Urinary bladder (tissue), 4 donors: Measurements from ENCODE around the gene MGMT. TPM values are rescaled to one million over a fixed set of nuclear protein-coding genes. Genes with fewer than 3 reads are reported as not detected.

Experiments used
- DNase-seq: peaks from one replicate; pipeline ENCODE4 v3.0.0-alpha.2; 2015; ENCODE audit errors: extremely low spot score
- H3K27ac ChIP-seq: one replicate; pipeline ENCODE4 v1.5.1; 2013; ENCODE audit warnings: low read depth, mild to moderate bottlenecking, moderate library complexity
- H3K36me3 ChIP-seq: one replicate; pipeline ENCODE4 v1.6.1; 2013; ENCODE audit warnings: mild to moderate bottlenecking, moderate library complexity; ENCODE audit not compliant: insufficient read depth
- H3K4me1 ChIP-seq: one replicate; pipeline ENCODE4 v1.6.1; 2013; ENCODE audit warnings: mild to moderate bottlenecking, moderate library complexity; ENCODE audit not compliant: insufficient read depth
- H3K4me3 ChIP-seq: one replicate; pipeline ENCODE4 v1.5.1; 2013; ENCODE audit warnings: low read depth, low read length
- WGBS: extraction: QIAGEN DNeasy Blood & Tissue Kit; methylation state at CpG from one replicate; pipeline ENCODE4 v1.1.7; 2013; 5-methylcytosine and 5-hydroxymethylcytosine counted together
- polyA plus RNA-seq: library from polyadenylated mRNA; stranded (reverse); fragments of 200-250 nt; gene quantifications from one replicate; pipeline ENCODE4 v1.2.3, GENCODE V29; 2013
- total RNA-seq: library from RNA; depleted of rRNA; stranded (reverse); fragments of >200 nt; gene quantifications from one replicate; pipeline ENCODE4 v1.2.3, GENCODE V29; 2014
- donor health status: healthy with polysubstance abuse.
- donor health status: healthy.

MGMT gene
- total and polyA plus RNA-seq, 2 donors, result 19.5 to 28.5 TPM

DNA sequence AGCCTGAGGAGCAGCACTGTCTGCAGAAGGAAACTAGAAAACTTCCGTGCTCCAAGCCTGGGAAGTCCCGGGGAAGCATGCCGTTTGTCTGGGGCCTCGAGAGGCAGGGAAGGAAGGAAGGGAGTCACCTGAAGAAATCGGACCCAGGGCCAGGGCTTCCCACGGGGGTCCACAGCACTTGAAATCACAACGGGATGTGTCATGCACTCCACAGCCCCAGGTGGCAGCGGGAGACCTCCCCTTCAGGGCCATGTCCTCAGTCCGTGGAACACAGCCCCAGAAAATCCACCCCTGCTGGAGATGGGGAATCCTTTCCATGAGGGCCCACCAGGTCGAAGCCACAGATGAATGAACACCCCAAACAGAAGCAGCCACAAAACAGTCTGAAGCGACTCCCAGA is 239.5 kb downstream of the MGMT start:
- no peaks in the 10 kb centered on the region for H3K4me1 ChIP-seq
- 93% methylated on average over 11 of the region's 11 CpGs for WGBS
- DNase-seq, result no peak
- H3K27ac ChIP-seq, result no peak overlapping the region
- H3K4me3 ChIP-seq, result no peak overlapping the region
- H3K36me3 ChIP-seq, result no peaks in the 10 kb centered on the region

DNA sequence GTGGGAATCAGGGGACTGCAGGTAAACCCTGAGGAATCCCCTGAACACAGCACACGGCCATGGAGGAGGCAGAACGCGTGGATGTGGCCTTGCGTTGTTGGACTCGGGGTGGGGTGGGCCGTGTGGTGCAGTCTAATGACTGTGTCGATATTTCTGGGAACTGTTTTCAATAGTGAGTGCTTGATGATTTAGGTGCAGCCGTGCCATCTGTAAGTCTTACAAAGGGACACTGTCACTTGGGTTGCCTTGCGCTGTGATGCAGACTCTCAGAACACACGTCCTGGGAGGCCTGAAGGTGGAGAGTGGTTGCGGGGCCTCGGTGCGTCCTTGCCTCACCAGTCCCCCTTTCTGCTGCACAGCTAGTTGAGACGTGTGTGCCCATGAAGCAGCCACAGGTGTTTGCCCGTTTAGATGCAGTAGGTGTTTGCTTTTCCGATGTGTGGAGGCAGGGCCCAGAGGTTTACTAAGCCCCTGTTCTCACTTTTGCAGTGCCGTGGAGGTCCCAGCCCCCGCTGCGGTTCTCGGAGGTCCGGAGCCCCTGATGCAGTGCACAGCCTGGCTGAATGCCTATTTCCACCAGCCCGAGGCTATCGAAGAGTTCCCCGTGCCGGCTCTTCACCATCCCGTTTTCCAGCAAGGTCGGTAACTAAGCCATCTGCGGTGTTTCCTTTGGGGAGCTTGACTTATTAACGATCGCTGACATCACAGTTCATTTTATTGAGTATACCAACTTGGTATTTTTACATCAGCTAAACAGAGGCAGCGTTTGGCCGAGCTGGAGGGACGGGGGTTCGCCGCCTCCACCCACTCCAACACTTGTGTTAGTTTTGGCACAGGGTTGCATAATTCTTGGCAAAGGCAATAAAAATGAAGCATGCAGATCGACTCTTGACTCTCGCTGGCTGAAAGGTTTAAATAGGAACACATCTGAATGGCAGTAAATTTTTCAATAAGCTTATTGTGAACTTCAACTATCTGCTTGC is 240.7 kb downstream of the MGMT start:
- WGBS, result 64% methylated on average over 37 of the region's 37 CpGs
- Histone ChIP-seq H3K36me3 (no peaks in the 10 kb centered on the region), H3K4me3 (no peak overlapping the region), H3K27ac (no peak overlapping the region), H3K4me1 (no peaks in the 10 kb centered on the region)
- peak; percentile 45 for DNase-seq

DNA sequence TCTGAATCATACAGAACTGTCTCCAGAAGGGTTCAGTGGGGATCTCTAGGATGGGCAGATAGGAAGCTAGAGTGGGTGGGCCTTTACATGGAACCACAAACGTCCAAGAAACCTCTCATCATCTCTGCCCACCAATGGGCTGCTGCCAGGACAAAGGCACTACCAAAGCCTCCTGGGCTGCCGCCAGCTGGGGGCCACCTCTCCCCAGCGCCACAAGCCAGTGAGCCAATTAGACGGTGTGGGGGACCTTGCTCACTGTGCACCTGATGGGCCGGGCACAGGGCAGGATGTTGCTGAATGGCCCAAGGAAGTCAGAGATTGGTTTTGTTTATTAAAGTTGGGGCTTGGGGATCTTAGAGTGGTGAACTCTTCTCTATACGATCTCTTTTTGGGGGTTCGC is 242.1 kb downstream of the MGMT start:
- no peak for DNase-seq
- Histone ChIP-seq H3K4me1 (no peaks in the 10 kb centered on the region), H3K27ac (no peak overlapping the region), H3K4me3 (no peak overlapping the region), H3K36me3 (no peaks in the 10 kb centered on the region)
- WGBS, result 96% methylated on average over 7 of the region's 7 CpGs

DNA sequence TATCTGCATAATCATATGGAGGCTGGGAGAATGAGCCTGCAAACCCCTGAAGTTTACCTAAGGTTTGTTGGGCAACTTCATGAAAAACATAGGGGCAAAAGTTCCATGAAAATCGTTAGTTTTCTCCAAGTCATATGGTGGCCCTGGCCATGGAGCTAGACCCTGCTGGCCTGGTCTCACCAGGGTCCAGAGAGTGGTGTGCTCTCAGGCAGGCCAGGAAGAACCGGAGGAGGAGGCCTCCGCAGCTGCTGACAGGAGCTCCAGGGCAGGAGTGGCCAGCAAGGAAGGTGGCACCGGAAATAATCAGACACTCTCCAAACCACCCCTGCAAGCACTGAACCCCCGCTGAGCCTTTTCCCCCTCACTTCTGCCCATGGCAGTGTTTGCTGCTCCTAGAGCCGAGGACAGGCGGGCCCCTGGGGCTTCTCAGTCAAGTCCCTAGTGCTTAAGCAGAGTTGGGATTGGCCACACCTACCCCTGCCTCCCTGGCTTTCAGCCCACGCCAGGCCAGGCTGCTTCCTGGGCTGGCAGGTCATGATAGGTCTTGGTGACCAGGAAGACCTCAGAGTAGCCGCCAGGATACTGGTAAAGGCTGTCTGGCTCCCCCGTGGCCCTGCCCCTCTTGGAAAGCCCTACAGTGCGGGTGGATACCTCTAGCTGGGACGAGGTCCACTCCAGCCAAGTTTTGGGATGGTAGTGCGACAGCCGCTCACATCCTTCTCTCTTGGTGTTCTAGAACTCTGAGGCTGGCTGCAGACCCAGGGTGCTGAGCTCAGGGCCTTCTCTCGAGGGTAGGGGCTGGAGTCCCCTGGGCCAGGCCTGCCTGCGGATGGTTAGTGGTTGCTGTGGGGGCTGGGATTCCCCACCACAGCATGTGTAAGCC is 242.8 kb downstream of the MGMT start:
- Histone ChIP-seq H3K4me3 (no peak overlapping the region), H3K36me3 (no peaks in the 10 kb centered on the region), H3K4me1 (no peaks in the 10 kb centered on the region), H3K27ac (no peak overlapping the region)
- WGBS, result 96% methylated on average over 16 of the region's 16 CpGs
- DNase-seq, result no peak

DNA sequence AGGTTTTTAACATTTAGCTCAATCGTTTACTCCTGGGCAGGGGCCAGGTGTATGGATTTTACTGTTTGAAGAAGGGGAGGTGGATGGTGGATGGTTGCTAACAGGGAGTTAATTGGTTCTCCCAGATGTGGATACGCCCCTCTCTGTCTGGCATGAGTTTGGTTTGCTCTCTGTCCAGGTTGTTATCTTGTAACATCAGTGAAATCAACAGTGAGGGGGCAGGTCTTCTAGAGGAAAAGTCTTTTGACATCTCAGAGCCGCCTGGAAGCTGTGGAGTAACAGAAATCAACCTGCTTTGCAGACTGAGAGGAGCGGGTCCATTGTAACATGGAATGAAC is 243.4 kb downstream of the MGMT start:
- 88% methylated on average over 4 of the region's 4 CpGs for WGBS

DNA sequence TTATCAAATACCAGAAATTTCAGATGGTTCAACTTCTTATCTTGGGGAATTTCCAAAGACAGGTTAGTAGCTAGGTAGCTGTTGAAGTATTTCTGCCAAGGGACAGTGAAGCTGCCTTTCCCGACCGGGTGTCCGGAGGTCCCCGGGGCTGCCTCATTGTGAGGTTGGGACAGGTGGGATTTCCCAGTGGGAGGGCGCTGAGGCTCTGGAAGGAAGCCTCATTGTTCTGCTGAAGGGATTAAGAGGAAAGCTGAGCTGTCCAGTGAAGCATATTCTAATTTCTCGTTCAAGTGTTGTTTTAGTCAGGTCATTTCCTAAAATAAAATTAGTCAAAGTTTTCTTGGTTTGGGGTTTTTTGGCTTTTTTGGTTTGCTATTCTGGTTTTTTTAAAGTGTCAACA is 244.2 kb downstream of the MGMT start:
- Histone ChIP-seq H3K27ac (no peak overlapping the region), H3K4me1 (no peaks in the 10 kb centered on the region), H3K4me3 (no peak overlapping the region), H3K36me3 (no peaks in the 10 kb centered on the region)
- WGBS, result 80% methylated on average over 6 of the region's 6 CpGs
- DNase-seq, result no peak

More for the DNA sequence above, 243.4 kb downstream of the MGMT start:
- no peak overlapping the region for H3K4me3 ChIP-seq
- DNase-seq, result no peak
- no peaks in the 10 kb centered on the region for H3K4me1 ChIP-seq
- no peak overlapping the region for H3K27ac ChIP-seq
- H3K36me3 ChIP-seq, result no peaks in the 10 kb centered on the region

DNA sequence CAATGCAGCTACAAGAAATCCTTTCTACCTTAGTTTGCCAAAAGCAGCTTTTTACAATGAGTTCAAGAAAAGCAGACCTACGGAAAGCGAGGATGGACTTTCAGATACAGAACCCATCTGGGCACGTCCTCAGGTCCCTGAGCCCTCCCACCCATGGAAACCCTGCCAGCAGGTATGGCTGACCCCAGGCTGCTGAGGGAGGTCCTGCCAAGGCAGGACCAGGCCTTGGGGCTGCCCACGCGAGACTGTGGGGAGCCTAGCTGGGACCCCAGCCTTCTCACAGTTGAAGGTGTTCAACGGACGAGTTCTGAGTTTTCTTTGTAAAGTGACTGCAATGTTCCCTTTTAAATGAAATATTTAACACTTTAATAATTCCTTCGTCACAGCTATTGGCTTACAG is 245.0 kb downstream of the MGMT start:
- no peaks in the 10 kb centered on the region for H3K36me3 ChIP-seq
- no peak overlapping the region for H3K27ac ChIP-seq
- H3K4me1 ChIP-seq, result no peaks in the 10 kb centered on the region
- DNase-seq, result no peak
- H3K4me3 ChIP-seq, result no peak overlapping the region
- 97% methylated on average over 8 of the region's 8 CpGs for WGBS

DNA sequence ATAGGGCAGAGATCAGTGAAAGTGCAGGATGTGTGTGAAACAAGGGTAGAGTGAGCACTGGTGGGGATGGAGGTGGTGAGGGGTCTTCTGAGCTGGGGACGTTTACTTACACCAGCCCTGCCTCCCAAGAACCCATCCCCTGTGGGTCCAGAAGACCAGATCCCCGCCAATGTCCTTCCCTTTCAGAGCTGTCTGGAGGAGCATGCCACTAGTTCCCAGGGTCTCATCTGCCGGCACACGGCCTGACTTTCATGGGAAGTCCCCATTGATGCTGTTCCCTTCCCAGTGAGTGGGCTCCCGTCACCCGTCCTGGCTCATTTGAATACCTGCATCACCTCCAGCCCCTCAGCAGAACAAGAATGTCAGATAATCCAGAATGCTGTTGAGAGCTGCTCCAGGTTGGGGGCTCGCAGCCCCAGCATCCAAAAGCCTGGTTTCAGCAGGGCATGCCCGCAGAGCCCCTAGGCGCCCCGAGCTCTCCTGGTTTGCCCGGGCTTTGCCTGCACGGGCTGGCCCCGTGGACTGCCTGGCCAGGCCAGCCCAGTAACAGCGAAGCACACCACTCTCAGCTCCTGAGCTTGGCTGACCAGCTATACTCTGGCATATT is 246.7 kb downstream of the MGMT start:
- Histone ChIP-seq H3K36me3 (no peaks in the 10 kb centered on the region), H3K4me1 (no peaks in the 10 kb centered on the region), H3K4me3 (no peak overlapping the region), H3K27ac (no peak overlapping the region)
- DNase-seq, result no peak
- 99% methylated on average over 14 of the region's 14 CpGs for WGBS

DNA sequence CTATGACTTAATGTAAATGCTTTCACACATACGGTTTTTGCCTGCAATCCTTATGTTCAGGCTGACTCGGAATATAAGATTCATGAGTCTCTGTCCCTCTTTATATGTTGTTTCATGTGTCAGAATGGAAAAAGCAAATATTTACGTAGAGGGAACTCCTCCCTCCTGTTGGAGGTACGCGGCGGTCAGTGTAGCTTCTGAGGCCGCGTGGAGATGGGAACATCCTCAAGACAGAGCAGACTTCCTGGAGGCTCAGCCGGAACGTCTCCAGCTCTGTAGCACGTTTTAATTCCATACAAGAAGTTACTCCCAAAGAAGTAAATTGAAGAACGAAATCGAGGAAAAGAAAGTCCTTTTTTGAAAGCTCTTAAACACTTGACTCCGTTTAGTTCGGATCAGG is 248.8 kb downstream of the MGMT start:
- no peak overlapping the region for H3K27ac ChIP-seq
- no peak for DNase-seq
- H3K4me3 ChIP-seq, result no peak overlapping the region
- H3K36me3 ChIP-seq, result no peaks in the 10 kb centered on the region
- no peaks in the 10 kb centered on the region for H3K4me1 ChIP-seq
- WGBS, result 76% methylated on average over 15 of the region's 15 CpGs

DNA sequence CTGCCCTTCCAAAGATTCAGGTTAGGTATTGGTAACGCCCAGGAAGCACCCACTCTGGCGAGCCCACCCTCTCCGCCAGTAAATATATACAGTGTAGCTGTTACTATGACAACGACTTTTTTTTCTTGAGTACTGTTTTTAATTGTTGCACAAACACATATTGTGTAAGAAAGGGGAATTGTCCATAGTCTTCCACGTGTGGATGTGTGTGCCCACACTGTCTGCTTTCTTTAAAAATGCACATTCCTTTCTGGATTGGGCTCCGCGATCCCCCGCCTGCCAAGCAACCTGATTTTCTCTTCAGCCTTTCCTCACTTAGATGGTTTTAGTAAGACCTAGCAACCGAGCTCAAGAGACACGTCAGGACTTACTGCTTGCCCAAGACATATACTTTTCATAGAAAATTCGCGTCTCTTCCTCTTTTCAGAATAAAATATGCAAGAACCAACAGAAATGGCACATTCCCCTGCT is 249.2 kb downstream of the MGMT start:
- Histone ChIP-seq H3K4me1 (no peaks in the 10 kb centered on the region), H3K27ac (no peak overlapping the region), H3K36me3 (no peaks in the 10 kb centered on the region), H3K4me3 (no peak overlapping the region)
- DNase-seq, result no peak
- 82% methylated on average over 12 of the region's 12 CpGs for WGBS

DNA sequence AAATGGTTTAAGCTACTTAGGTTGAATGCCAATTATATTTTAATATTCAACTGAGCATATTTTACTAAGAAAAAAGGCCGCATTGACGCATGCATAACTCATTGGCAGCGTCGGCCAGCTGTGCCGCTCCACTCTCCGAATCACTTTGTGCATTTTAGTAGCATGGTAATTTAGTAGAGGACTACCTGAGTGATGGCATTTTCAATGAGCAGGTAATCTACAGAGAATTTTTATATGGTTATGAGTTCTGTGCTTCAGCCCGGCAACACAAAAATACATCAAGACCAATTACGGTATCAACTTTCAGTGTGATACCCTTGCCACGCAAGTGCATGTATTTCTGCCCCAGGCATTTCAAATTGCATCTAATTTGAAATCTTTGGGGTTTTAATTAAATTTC is 249.8 kb downstream of the MGMT start:
- no peak overlapping the region for H3K27ac ChIP-seq
- 99% methylated on average over 9 of the region's 9 CpGs for WGBS
- H3K36me3 ChIP-seq, result no peaks in the 10 kb centered on the region
- H3K4me1 ChIP-seq, result no peaks in the 10 kb centered on the region
- H3K4me3 ChIP-seq, result no peak overlapping the region
- DNase-seq, result no peak

DNA sequence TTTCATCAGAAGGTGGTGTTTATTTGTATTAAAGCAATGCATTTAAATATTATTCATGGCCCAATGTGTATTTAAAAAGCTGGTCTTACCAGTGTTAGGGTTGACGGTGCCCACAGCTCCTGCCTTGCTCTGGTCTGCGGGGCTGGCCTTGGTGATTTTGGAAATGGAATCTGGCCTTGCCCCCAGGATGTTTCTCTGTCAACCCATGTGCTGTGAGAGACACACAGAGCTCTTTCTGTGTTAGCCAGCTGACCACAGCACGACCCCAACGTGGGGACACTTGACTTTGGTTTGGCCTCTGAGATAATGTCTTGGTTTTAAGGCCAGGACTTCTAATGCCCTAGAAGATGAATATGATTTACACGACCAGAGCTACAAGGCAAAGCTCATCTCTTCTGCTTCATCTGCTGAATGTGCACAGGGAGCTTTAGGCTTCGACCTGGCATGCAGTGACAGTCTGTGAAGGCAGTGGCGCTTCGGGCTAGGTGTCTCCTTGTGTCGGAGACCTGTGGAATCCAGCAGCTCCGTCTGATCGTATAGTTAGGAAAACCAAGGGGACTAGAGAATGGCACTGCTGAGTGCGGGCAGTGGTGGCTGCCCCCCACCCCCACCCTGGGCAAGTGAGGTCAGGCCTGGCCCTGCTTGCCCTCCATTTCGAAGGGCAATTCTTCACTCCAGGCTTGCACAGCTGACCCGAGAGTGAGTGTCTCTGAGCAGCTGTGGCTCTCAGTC is 250.9 kb downstream of the MGMT start:
- H3K4me1 ChIP-seq, result no peaks in the 10 kb centered on the region
- no peak for DNase-seq
- WGBS, result 90% methylated on average over 14 of the region's 14 CpGs
- H3K36me3 ChIP-seq, result no peaks in the 10 kb centered on the region
- no peak overlapping the region for H3K27ac ChIP-seq
- H3K4me3 ChIP-seq, result no peak overlapping the region
